Neural progenitor cell (in vitro differentiated cells): ENCODE results near the gene SEMA6A. TPM values are rescaled to one million over a fixed set of nuclear protein-coding genes. Genes with fewer than 3 reads are reported as not detected.

Experiments
- DNase-seq: peaks from one replicate; pipeline ENCODE4 v3.0.0-alpha.2; 2016; ENCODE audit warnings: low spot score
- H2AFZ ChIP-seq: fragments of 200-600 bp; sonication (generic); replicated peaks from 2 replicates; pipeline ENCODE4 v1.6.1; 2016; ENCODE audit warnings: antibody characterized with exemption
- H3F3A ChIP-seq: fragments of 200-600 bp; sonication (generic); 2 replicates; pipeline ENCODE4 v1.6.1; 2016; ENCODE audit warnings: antibody characterized with exemption, low read depth
- H3K27ac ChIP-seq: fragments of 200-600 bp; sonication (generic); 2 replicates; pipeline ENCODE4 v1.5.1; 2016; ENCODE audit warnings: mild to moderate bottlenecking
- H3K27me3 ChIP-seq: fragments of 200-600 bp; sonication (generic); 2 replicates; pipeline ENCODE4 v1.6.1; 2016; ENCODE audit warnings: mild to moderate bottlenecking, moderate library complexity
- H3K36me3 ChIP-seq: fragments of 200-600 bp; sonication (generic); 2 replicates; pipeline ENCODE4 v1.5.1; 2016
- H3K4me1 ChIP-seq: fragments of 200-600 bp; sonication (generic); 2 replicates; pipeline ENCODE4 v1.6.1; 2016; ENCODE audit warnings: mixed run types
- H3K4me2 ChIP-seq: fragments of 200-600 bp; sonication (generic); 2 replicates; pipeline ENCODE4 v1.6.1; 2016
- H3K4me3 ChIP-seq: fragments of 200-600 bp; sonication (generic); 2 replicates; pipeline ENCODE4 v1.5.1; 2016
- H3K79me2 ChIP-seq: fragments of 200-600 bp; sonication (generic); 2 replicates; pipeline ENCODE4 v1.6.1; 2016; ENCODE audit warnings: low read depth
- H3K9ac ChIP-seq: fragments of 200-600 bp; sonication (generic); 2 replicates; pipeline ENCODE4 v1.6.1; 2016
- H3K9me3 ChIP-seq: fragments of 200-600 bp; sonication (generic); 2 replicates; pipeline ENCODE4 v1.5.1; 2016; ENCODE audit warnings: low read depth
- H4K20me1 ChIP-seq: fragments of 200-600 bp; sonication (generic); 2 replicates; pipeline ENCODE4 v1.6.1; 2016; ENCODE audit warnings: low read depth
- H3K27ac Mint-ChIP-seq: 3 replicates; pipeline ENCODE4 v1.8.0; 2021; ENCODE audit warnings: mixed read lengths
- H3K27me3 Mint-ChIP-seq: 2 replicates; pipeline ENCODE4 v1.8.0; 2022; ENCODE audit warnings: low read depth, mild to moderate bottlenecking, inconsistent platforms, moderate library complexity, mixed read lengths; ENCODE audit not compliant: insufficient read depth
- H3K36me3 Mint-ChIP-seq: 3 replicates; pipeline ENCODE4 v1.8.0; 2021; ENCODE audit warnings: mixed read lengths
- H3K4me1 Mint-ChIP-seq: 3 replicates; pipeline ENCODE4 v1.8.0; 2021; ENCODE audit warnings: mixed read lengths
- H3K4me3 Mint-ChIP-seq: 3 replicates; pipeline ENCODE4 v1.8.0; 2021; ENCODE audit warnings: mild to moderate bottlenecking, moderate library complexity, mixed read lengths
- H3K9me3 Mint-ChIP-seq: 3 replicates; pipeline ENCODE4 v1.8.0; 2020; ENCODE audit warnings: mixed read lengths
- EZH2 ChIP-seq: fragments of 200-600 bp; sonication (generic); IDR thresholded peaks from 2 replicates; pipeline ENCODE4 v1.6.1; 2017; ENCODE audit warnings: antibody characterized with exemption, mild to moderate bottlenecking, moderate library complexity
- EZH2phosphoT487 ChIP-seq: fragments of 200-600 bp; sonication (generic); IDR thresholded peaks from 2 replicates; pipeline ENCODE4 v1.6.1; 2017; ENCODE audit warnings: antibody characterized with exemption
- total RNA-seq: library from RNA; depleted of rRNA; stranded (reverse); fragments of >200 nt; gene quantifications from 2 replicates; pipeline ENCODE4 v1.2.3, GENCODE V29; 2015; ENCODE audit warnings: low replicate concordance
- TF ChIP-seq, protein P1 (sequence below): fragments of 200-600 bp; sonication (generic); IDR thresholded peaks from 2 replicates; pipeline ENCODE4 v1.5.1; 2017; ENCODE audit warnings: antibody characterized with exemption, mild to moderate bottlenecking

SEMA6A gene
- total RNA-seq, 1 donor from 2014 or later = 86.4 TPM

DNA sequence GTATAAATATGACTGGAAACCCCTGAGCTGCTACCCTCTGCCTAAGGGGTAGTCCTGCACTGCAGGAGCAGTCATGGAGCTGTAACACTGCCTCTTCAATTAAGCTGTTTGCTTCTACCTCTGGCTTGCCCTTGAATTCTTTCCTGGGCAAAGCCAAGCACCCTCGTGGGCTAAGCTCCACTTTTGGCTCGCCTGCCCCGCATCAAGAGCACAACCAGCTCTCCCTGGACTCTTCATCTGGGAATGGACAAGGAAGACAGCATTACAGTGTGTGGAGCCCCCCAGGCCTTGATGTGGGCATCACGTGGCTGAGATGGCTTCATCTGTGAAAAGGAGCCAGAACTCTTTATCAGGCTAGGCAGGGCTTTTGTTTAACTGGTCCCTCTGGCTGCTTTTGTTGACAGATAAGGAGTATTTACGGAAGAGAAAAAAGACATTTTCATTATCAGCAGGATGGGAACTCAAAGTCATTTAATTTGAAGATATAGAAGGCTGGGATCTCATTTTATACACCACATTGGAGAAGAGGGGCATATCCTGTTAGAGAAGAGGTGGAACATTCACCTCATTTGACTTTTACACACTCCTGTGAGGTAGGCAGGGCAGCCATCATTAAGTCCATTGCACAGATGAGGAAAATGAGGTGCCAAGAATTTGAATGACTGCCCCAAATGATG, 137.8 kb downstream of the SEMA6A start:
- H3K27ac ChIP-seq = no peak overlapping the region
- H3K36me3 ChIP-seq = no peaks in the 10 kb centered on the region
- H3K4me3 Mint-ChIP-seq = no peak overlapping the region
- peaks cover 36% of the 10 kb centered on the region for H3F3A ChIP-seq
- peaks cover 44% of the 10 kb centered on the region for H3K4me1 Mint-ChIP-seq
- no peak overlapping the region for H3K4me3 ChIP-seq
- H3K9me3 ChIP-seq = no peaks in the 10 kb centered on the region
- peaks cover 46% of the 10 kb centered on the region for H3K4me1 ChIP-seq
- no peak overlapping the region for H3K9ac ChIP-seq
- H2AFZ ChIP-seq = no peak overlapping the region
- no peaks in the 10 kb centered on the region for H3K27me3 ChIP-seq
- H3K27me3 Mint-ChIP-seq = peaks cover 3% of the 10 kb centered on the region
- DNase-seq = no peak
- no peak overlapping the region for H3K4me2 ChIP-seq
- H3K27ac Mint-ChIP-seq = no peak overlapping the region
- no peaks in the 10 kb centered on the region for H3K79me2 ChIP-seq
- peaks cover 2% of the 10 kb centered on the region for H3K9me3 Mint-ChIP-seq
- TF ChIP-seq EZH2phosphoT487 (no peak), EZH2 (no peak)
- TF ChIP-seq, protein P1, sequence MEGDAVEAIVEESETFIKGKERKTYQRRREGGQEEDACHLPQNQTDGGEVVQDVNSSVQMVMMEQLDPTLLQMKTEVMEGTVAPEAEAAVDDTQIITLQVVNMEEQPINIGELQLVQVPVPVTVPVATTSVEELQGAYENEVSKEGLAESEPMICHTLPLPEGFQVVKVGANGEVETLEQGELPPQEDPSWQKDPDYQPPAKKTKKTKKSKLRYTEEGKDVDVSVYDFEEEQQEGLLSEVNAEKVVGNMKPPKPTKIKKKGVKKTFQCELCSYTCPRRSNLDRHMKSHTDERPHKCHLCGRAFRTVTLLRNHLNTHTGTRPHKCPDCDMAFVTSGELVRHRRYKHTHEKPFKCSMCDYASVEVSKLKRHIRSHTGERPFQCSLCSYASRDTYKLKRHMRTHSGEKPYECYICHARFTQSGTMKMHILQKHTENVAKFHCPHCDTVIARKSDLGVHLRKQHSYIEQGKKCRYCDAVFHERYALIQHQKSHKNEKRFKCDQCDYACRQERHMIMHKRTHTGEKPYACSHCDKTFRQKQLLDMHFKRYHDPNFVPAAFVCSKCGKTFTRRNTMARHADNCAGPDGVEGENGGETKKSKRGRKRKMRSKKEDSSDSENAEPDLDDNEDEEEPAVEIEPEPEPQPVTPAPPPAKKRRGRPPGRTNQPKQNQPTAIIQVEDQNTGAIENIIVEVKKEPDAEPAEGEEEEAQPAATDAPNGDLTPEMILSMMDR = no peak
- no peaks in the 10 kb centered on the region for H4K20me1 ChIP-seq
- H3K36me3 Mint-ChIP-seq = peaks cover 3% of the 10 kb centered on the region

DNA sequence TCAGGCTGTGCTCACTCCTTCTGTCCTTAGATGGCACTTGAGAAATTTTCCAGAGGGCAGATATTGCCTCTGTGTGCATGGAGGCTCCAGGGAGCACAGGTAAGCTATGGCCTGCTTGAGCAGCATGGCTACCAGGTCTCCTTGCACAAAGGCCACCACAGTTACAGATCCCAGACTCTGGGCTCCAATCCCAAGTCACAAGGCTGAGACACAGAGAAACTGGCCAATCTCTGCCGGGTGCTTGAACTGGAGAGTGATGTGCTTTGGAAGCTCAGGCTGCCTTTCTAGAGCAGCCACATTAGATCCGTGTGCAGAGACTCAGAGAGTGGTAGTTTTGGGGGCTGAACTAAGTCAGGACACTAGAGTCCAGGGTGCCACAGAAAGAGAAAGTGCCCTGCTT, 145.7 kb downstream of the SEMA6A start:
- H3K27me3 Mint-ChIP-seq = peaks cover 2% of the 10 kb centered on the region
- Histone ChIP-seq H3K79me2 (no peaks in the 10 kb centered on the region), H3F3A (no peaks in the 10 kb centered on the region), H3K4me1 (no peaks in the 10 kb centered on the region), H3K27me3 (no peaks in the 10 kb centered on the region), H3K9ac (no peak overlapping the region), H3K36me3 (no peaks in the 10 kb centered on the region), H2AFZ (no peak overlapping the region), H3K9me3 (no peaks in the 10 kb centered on the region), H4K20me1 (no peaks in the 10 kb centered on the region), H3K27ac (no peak overlapping the region), H3K4me2 (no peak overlapping the region), H3K4me3 (no peak overlapping the region)
- H3K4me1 Mint-ChIP-seq = peaks cover 21% of the 10 kb centered on the region
- H3K9me3 Mint-ChIP-seq = no peaks in the 10 kb centered on the region
- H3K27ac Mint-ChIP-seq = no peak overlapping the region
- no peak for DNase-seq
- H3K36me3 Mint-ChIP-seq = no peaks in the 10 kb centered on the region
- H3K4me3 Mint-ChIP-seq = no peak overlapping the region
- TF ChIP-seq EZH2phosphoT487 = no peak
- TF ChIP-seq, protein P1 = no peak
- no peak for TF ChIP-seq EZH2

DNA sequence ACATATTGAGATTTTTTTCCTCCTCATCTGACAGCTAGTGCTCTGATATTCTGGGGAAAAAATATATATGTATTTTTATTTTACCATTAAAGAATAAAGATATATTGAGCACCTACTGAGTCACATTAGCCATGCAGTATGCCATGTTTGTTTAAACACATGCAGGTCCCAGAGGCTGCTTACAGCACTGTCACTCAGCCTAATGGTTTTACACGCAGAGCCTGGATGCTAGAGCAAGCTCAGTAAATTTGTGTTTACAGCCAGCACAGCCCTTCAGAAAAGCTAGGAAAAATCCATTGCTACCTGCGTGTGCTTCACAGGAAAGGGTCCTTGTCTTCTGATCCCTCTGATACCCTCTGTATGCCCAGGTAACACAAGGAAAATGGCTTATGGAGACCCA, 146.2 kb downstream of the SEMA6A start:
- no peak overlapping the region for H3K27ac Mint-ChIP-seq
- Histone ChIP-seq H3K79me2 (no peaks in the 10 kb centered on the region), H3K9me3 (no peaks in the 10 kb centered on the region), H3K36me3 (no peaks in the 10 kb centered on the region), H4K20me1 (no peaks in the 10 kb centered on the region), H3K4me3 (no peak overlapping the region), H2AFZ (no peak overlapping the region), H3F3A (no peaks in the 10 kb centered on the region), H3K27me3 (no peaks in the 10 kb centered on the region), H3K4me1 (no peaks in the 10 kb centered on the region), H3K27ac (no peak overlapping the region), H3K9ac (no peak overlapping the region), H3K4me2 (no peak overlapping the region)
- TF ChIP-seq EZH2phosphoT487 (no peak), EZH2 (no peak)
- H3K9me3 Mint-ChIP-seq = no peaks in the 10 kb centered on the region
- peaks cover 2% of the 10 kb centered on the region for H3K27me3 Mint-ChIP-seq
- peaks cover 25% of the 10 kb centered on the region for H3K4me1 Mint-ChIP-seq
- H3K36me3 Mint-ChIP-seq = no peaks in the 10 kb centered on the region
- no peak overlapping the region for H3K4me3 Mint-ChIP-seq
- DNase-seq = no peak

DNA sequence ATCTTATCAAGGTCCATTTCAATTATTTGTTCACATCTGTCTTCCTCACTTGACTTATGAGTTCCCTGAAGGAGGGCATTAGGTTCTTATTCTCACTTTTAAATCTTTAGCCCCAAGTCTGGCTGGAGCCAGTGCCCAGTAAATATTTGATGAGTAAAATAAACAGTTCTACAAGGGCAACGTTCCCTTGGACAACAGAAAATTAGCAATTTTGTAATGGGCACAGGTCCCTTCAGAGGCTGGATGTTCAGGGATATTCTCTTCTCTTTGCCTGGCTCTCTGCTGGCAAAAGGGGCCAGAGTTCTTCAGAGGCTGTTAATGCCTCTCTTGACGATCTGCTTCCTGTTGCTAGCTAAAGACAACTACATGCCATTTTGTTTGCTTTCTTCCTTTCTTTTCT, 149.7 kb downstream of the SEMA6A start:
- TF ChIP-seq, protein P1 = no peak
- TF ChIP-seq EZH2 (no peak), EZH2phosphoT487 (no peak)
- Histone ChIP-seq H3K4me3 (no peak overlapping the region), H3K27ac (no peak overlapping the region), H3K4me1 (no peaks in the 10 kb centered on the region), H3K27me3 (no peaks in the 10 kb centered on the region), H3K79me2 (no peaks in the 10 kb centered on the region), H3K4me2 (no peak overlapping the region), H3F3A (no peaks in the 10 kb centered on the region), H2AFZ (no peak overlapping the region), H4K20me1 (no peaks in the 10 kb centered on the region), H3K9ac (no peak overlapping the region), H3K36me3 (no peaks in the 10 kb centered on the region), H3K9me3 (no peaks in the 10 kb centered on the region)
- no peaks in the 10 kb centered on the region for H3K9me3 Mint-ChIP-seq
- H3K27me3 Mint-ChIP-seq = no peaks in the 10 kb centered on the region
- H3K27ac Mint-ChIP-seq = no peak overlapping the region
- DNase-seq = no peak
- no peaks in the 10 kb centered on the region for H3K36me3 Mint-ChIP-seq
- H3K4me3 Mint-ChIP-seq = no peak overlapping the region
- peaks cover 5% of the 10 kb centered on the region for H3K4me1 Mint-ChIP-seq
